HG02938 (cell line): ENCODE measurements around the gene ITGBL1.
A peak's percentile ranks its signal among the peaks of the same experiment; 100 is the strongest.
"Not testable (repeated sequence)": the region's sequence is repeated elsewhere in the genome, so short reads cannot be mapped to it uniquely, and the experiment has no call there.

Source experiments
- ATAC-seq: cut with Tn5 transposase; IDR thresholded peaks from one replicate; pipeline ENCODE4 v1.9.1; 2021; ENCODE audit warnings: mild to moderate bottlenecking, moderate library complexity; ENCODE audit not compliant: unreplicated experiment

ITGBL1 gene

GRCh38 chr13:101511766-101512165 lies 59.3 kb downstream of the ITGBL1 start:
- ATAC-seq, result no peak

GRCh38 chr13:101512650-101513049 lies 60.2 kb downstream of the ITGBL1 start:
- no peak for ATAC-seq

- no peak for ATAC-seq
These were observed 61.6 kb downstream of the ITGBL1 start for GRCh38 chr13:101514100-101514499.

- ATAC-seq, result no peak
These were observed 62.3 kb downstream of the ITGBL1 start for GRCh38 chr13:101514695-101515275.

- no peak for ATAC-seq
These were observed 63.0 kb downstream of the ITGBL1 start for GRCh38 chr13:101515504-101515903.

- ATAC-seq, result no peak
These were observed 63.8 kb downstream of the ITGBL1 start for GRCh38 chr13:101516262-101516661.

- peak; percentile 79 for ATAC-seq
These were observed 68.2 kb downstream of the ITGBL1 start for GRCh38 chr13:101520672-101521071.

GRCh38 chr13:101521371-101521770 lies 68.9 kb downstream of the ITGBL1 start:
- no peak for ATAC-seq

GRCh38 chr13:101522607-101523006 lies 70.1 kb downstream of the ITGBL1 start:
- ATAC-seq, result no peak

- no peak for ATAC-seq
These were observed 71.0 kb downstream of the ITGBL1 start for GRCh38 chr13:101523154-101524131.

- ATAC-seq, result no peak
These were observed 74.7 kb downstream of the ITGBL1 start for GRCh38 chr13:101527130-101527529.

GRCh38 chr13:101529422-101529821 lies 76.9 kb downstream of the ITGBL1 start:
- ATAC-seq, result no peak

GRCh38 chr13:101530293-101530692 lies 77.8 kb downstream of the ITGBL1 start:
- ATAC-seq, result no peak

GRCh38 chr13:101535192-101535746 lies 82.8 kb downstream of the ITGBL1 start:
- ATAC-seq, result no peak

GRCh38 chr13:101536079-101536478 lies 83.6 kb downstream of the ITGBL1 start:
- no peak for ATAC-seq

GRCh38 chr13:101544544-101544943 lies 92.1 kb downstream of the ITGBL1 start:
- ATAC-seq, result not testable (repeated sequence)

GRCh38 chr13:101544979-101545378 lies 92.5 kb downstream of the ITGBL1 start:
- ATAC-seq, result no peak

- ATAC-seq, result no peak
These were observed 93.0 kb downstream of the ITGBL1 start for GRCh38 chr13:101545521-101545920.

- ATAC-seq, result no peak
These were observed 99.8 kb downstream of the ITGBL1 start for GRCh38 chr13:101552286-101552685.

- no peak for ATAC-seq
These were observed 100.3 kb downstream of the ITGBL1 start for GRCh38 chr13:101552786-101553185.

GRCh38 chr13:101554420-101555125 lies 102.1 kb downstream of the ITGBL1 start:
- ATAC-seq, result no peak
